Panc1 (cell line): Measurements from ENCODE around the gene HLA-DRB5.

Experiments
- CTCF ChIP-seq: fragments of 450-650 bp; IDR thresholded peaks from 2 replicates; pipeline ENCODE4 v1.5.1; 2017; ENCODE audit warnings: mild to moderate bottlenecking
- POLR2AphosphoS5 ChIP-seq: IDR thresholded peaks from 2 replicates; pipeline ENCODE4 v1.6.1; 2012; ENCODE audit warnings: mild to moderate bottlenecking, low read depth, low read length, moderate library complexity
- SIN3A ChIP-seq: IDR thresholded peaks from 2 replicates; pipeline ENCODE4 v1.6.1; 2012; ENCODE audit warnings: low read depth, mild to moderate bottlenecking, low read length, moderate library complexity, borderline replicate concordance; ENCODE audit not compliant: insufficient read depth
- TCF7L2 ChIP-seq: IDR thresholded peaks from 2 replicates; pipeline ENCODE4 v1.6.1; 2011; ENCODE audit warnings: mild to moderate bottlenecking, low read depth, low read length, inconsistent platforms

DNA sequence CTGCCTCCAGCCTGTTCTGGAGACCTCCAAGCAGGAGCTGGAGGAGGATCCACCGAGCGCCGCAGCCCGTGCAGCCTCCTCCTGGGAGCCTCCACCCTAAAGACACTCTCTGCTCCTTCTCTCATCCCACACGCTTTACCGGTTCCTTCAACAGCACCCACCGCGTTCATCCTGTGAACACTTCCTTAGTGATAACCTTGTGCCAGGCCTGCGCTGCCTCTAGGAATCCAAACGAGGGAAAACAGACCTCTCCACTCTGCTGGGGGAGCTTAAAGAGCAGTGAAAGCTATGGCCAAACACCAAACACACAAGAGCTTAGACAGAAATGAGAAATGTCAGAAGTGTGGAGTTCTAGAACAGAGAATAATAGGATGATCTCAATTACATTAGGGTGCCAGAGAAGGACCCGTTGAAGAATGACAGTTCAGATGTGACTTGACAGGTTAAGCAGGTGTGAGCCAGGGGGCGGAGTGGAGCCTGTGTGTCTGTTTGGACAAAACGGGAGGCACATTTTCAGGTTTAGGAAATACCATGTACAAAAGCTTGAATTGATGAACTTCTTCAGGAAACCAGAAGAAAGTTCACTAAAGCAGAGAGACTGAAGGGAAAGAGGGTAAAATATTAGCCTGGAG lies 28.5 kb upstream of the HLA-DRB5 start:
- no peak for TF ChIP-seq POLR2AphosphoS5
- no peak for TF ChIP-seq CTCF
- no peak for TF ChIP-seq TCF7L2
- TF ChIP-seq SIN3A: no peak
